Colon (tissue), 2 donors: ENCODE data around the gene IL12B.
"Not testable (repeated sequence)": the region's sequence is repeated elsewhere in the genome, so short reads cannot be mapped to it uniquely, and the experiment has no call there.

Experiments used
- FAIRE-seq: peaks from 2 replicates; lab custom pipeline; 2012; peaks lifted over from hg19 to GRCh38; lab: Jason Lieb, UNC
- donor health status: control.
- donor health status: control.

The IL12B gene

GRCh38 chr5:159290741-159291140 lies 39.5 kb downstream of the IL12B start:
- no peak for FAIRE-seq

GRCh38 chr5:159286420-159287035 lies 43.8 kb downstream of the IL12B start:
- no peak for FAIRE-seq

- FAIRE-seq = no peak
These were observed 55.6 kb downstream of the IL12B start for GRCh38 chr5:159274676-159275075.

GRCh38 chr5:159273923-159274322 lies 56.4 kb downstream of the IL12B start:
- no peak for FAIRE-seq

- no peak for FAIRE-seq
These were observed 60.6 kb downstream of the IL12B start for GRCh38 chr5:159269723-159270122.

GRCh38 chr5:159266764-159267163 lies 63.5 kb downstream of the IL12B start:
- not testable (repeated sequence) for FAIRE-seq
